22Rv1 (cell line): Measurements from ENCODE around the gene NFIA.

Source experiments
- H3K27ac ChIP-seq: fragments of 450-650 bp; 2 replicates; pipeline ENCODE4 v1.5.1; 2017
- ZFX ChIP-seq: fragments of 450-650 bp; IDR thresholded peaks from 2 replicates; pipeline ENCODE4 v1.6.1; 2017; ENCODE audit warnings: antibody characterized with exemption, borderline replicate concordance
- TF ChIP-seq, protein P1 (sequence below): fragments of 450-650 bp; IDR thresholded peaks from 2 replicates; pipeline ENCODE4 v1.5.1; 2017; ENCODE audit warnings: mild to moderate bottlenecking

NFIA gene

DNA sequence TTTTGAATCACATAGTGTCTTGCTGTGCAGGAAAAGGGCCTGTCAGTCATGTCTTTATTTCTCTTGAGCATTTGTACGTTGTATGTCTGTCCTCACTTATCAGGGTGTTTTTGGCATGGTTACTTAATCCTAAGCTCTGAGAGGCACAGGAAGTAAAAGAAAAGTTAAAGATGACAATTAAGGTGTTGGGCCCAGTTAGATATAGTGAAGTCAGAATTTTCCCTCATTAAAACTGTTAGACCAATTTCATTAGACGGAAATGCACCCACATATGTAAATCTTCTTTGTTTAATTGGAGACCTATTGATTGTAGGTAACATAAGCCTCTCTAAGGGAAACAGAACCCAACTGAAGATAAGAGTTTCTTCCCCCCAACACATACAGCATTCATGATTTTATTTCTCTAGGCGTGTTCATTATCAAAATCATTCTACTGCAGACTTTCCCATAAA lies 21.9 kb downstream of the NFIA start:
- TF ChIP-seq, protein P1, sequence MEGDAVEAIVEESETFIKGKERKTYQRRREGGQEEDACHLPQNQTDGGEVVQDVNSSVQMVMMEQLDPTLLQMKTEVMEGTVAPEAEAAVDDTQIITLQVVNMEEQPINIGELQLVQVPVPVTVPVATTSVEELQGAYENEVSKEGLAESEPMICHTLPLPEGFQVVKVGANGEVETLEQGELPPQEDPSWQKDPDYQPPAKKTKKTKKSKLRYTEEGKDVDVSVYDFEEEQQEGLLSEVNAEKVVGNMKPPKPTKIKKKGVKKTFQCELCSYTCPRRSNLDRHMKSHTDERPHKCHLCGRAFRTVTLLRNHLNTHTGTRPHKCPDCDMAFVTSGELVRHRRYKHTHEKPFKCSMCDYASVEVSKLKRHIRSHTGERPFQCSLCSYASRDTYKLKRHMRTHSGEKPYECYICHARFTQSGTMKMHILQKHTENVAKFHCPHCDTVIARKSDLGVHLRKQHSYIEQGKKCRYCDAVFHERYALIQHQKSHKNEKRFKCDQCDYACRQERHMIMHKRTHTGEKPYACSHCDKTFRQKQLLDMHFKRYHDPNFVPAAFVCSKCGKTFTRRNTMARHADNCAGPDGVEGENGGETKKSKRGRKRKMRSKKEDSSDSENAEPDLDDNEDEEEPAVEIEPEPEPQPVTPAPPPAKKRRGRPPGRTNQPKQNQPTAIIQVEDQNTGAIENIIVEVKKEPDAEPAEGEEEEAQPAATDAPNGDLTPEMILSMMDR = no peak
- TF ChIP-seq ZFX = no peak
- H3K27ac ChIP-seq = no peak overlapping the region

DNA sequence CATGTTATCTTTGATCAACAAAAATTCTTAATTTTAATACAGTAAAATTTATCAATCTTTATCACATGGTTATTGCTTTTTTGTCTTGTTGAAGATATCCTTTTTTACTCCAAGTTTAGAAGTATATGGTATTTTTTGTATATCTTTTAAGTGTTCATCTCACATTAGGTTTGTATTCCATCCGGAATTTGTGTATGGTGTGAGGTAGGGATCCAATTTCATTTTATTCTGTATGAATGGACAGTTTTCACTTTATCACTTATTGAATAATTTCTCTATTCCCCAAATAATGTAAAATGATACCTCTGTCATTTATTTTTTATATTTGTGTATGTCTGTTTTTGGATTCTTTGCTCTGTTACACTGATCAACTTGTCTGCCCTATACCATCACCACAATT lies 25.3 kb downstream of the NFIA start:
- TF ChIP-seq, protein P1 = no peak
- no peak for TF ChIP-seq ZFX
- no peak overlapping the region for H3K27ac ChIP-seq

DNA sequence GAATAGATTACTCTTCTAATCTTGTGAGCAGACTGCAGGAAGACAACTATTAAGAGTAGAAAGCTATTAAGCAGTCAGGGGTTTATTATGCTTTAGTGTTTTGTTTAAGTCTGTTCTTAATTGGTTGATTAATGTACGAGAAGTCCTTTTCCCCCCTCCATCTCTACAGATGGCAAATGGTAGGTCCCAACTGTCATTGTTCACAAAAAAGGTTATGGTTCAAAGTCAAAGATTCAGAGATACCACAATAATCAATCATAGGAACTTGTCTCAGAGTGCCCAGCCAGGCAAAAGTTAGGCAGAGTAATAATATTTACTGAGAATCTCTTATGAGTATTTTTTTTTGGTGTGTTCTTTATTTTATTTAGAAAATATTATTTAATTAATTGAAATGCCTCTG lies 26.8 kb downstream of the NFIA start:
- TF ChIP-seq ZFX = no peak
- TF ChIP-seq, protein P1 = no peak
- H3K27ac ChIP-seq = no peak overlapping the region

DNA sequence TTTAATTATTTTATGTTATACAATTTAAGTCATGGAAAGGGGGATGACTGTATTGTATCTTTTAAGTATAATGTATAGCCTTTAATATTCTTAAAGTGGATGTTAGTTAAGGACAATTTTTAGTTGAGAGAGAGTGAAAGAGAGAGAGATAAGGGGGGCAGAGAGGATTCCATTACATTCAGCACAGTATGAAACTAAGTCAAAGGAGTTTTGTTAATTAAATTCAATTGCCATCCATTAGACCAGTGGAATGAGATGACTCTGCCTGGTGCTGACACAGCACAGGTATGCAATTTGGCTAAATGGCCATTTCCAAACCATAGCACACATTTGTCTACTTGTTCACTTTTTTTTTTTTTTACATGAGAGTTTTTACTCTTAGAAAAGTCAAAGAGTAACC lies 27.5 kb downstream of the NFIA start:
- TF ChIP-seq, protein P1 = no peak
- no peak for TF ChIP-seq ZFX
- H3K27ac ChIP-seq = no peak overlapping the region

DNA sequence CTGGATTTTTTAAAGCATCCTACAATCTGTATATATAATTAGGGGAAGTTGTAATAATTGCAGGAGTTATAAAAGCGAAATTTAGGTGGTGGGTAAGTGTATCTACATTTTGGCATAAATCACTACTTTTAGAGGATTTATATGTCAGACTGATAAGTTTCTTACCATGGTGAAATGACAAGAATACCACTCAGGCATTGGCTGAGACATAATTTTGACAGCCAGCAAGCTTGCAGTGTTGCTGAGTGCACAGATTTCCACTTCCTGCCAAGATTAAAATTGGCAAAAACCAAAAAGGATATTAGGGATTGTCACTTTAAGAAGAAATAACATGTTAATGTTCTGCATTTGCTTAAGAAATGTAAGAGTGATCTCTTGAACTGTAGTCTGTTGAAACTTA lies 28.2 kb downstream of the NFIA start:
- TF ChIP-seq, protein P1 = no peak
- TF ChIP-seq ZFX = no peak
- H3K27ac ChIP-seq = no peak overlapping the region

DNA sequence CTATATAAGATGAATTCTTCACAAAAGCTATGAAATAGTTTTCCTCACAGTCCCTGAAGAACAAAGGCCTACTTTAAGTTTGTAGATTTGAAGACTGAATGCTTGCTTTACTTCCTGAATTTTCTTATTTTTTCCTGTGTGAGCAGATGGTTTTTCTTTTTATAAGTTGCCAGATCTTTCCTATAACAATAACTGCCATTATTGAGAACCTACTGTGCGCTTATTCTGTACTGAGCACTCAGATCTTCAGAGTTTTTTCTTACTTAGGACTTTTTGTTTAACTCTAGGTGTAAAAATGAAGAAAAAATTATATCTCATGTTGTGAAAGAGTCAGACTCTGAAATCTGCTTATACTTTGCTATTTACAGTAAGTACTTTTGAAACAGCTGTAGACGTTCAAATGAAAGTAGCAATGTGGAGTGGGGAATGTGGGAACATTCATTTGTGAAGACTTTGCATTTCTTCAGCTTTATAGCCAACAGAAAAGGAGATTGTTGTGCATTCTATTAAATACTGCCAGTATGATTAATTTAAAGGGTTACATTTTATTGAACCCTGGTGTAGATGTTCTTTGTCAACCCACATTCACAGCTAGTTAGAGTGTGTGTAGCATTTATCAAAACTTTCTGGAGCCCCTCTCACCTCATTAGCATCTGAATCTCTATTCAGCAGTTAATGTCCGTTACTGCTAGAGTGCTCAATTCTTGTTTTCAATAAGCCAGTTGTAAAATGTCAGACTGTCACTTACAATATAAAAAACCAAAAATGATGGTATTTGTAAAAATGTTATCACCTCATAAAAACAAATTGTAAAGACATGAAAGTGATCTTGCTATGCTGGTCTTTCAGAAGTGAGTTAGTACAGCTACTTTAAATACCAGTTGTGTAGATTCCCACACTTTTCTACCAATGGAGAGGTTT lies 29.0 kb downstream of the NFIA start:
- no peak overlapping the region for H3K27ac ChIP-seq
- TF ChIP-seq, protein P1 = no peak
- no peak for TF ChIP-seq ZFX

DNA sequence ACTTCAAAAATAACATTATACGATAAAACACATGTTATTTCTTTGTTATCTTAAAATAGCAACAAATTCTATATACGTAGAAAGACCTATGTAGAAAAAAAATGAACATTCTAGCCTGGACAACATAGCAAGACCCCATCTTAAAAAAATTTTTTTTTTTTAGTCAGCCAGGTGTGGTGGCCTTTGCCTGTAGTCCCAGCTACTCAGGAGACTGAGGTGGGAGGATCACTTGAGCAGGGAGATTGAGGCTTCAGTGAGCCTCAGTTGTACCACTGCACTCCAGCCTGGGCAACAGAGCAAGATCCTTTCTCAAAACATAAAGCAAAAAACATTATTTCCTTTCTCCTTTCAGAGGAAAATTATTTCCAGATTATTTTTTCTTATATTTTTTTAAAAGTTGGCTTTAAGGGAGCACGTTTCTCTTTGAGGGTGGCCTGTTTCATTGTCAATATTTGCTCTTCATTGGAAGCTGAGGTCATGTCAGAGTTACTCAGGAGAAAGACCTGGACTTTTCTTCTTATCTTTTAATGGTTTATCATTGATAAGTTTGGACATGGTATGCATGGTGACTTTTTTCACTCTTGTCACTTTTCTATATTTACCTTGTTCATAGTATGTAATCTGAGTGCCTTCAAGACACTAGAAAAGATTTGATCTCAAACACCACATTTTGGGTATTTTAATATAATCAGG lies 32.0 kb downstream of the NFIA start:
- H3K27ac ChIP-seq = no peak overlapping the region
- TF ChIP-seq ZFX = no peak
- TF ChIP-seq, protein P1 = no peak
